ENCODE measurements around the gene PRKCA.

- TF ChIP-seq, protein P1, sequence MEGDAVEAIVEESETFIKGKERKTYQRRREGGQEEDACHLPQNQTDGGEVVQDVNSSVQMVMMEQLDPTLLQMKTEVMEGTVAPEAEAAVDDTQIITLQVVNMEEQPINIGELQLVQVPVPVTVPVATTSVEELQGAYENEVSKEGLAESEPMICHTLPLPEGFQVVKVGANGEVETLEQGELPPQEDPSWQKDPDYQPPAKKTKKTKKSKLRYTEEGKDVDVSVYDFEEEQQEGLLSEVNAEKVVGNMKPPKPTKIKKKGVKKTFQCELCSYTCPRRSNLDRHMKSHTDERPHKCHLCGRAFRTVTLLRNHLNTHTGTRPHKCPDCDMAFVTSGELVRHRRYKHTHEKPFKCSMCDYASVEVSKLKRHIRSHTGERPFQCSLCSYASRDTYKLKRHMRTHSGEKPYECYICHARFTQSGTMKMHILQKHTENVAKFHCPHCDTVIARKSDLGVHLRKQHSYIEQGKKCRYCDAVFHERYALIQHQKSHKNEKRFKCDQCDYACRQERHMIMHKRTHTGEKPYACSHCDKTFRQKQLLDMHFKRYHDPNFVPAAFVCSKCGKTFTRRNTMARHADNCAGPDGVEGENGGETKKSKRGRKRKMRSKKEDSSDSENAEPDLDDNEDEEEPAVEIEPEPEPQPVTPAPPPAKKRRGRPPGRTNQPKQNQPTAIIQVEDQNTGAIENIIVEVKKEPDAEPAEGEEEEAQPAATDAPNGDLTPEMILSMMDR (IDR thresholded peaks at IDR 0.05; ENCODE audit: low read depth, low read length, missing input control) = no peak
- TF ChIP-seq, protein P2, sequence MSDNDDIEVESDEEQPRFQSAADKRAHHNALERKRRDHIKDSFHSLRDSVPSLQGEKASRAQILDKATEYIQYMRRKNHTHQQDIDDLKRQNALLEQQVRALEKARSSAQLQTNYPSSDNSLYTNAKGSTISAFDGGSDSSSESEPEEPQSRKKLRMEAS (IDR thresholded peaks at IDR 0.05) = no peak
- TF ChIP-seq NR2F2 (IDR thresholded peaks at IDR 0.05) (no peak), ATF3 (IDR thresholded peaks at IDR 0.05) (no peak), RXRA (IDR thresholded peaks at IDR 0.05) (no peak)
Observed at GRCh38 chr17:66814026-66814425, 511.6 kb downstream of the PRKCA start.

Data from liver (tissue), 3 donors.